ENCODE measurements around the gene PKDREJ.

PKDREJ gene

GRCh38 chr22:46233231-46233630 lies 29.9 kb downstream of the PKDREJ start:
- H3K36me3 ChIP-seq (ENCODE audit: control insufficient read depth, insufficient read depth, low read length): no peaks in the 10 kb centered on the region
- WGBS, 2 experiments (ENCODE audit: insufficient coverage in 2 of 2): 81 to 86% methylated on average over 9 of the region's 9 CpGs
- H3K4me3 ChIP-seq (ENCODE audit: extremely low read depth, insufficient read depth, low read length, poor library complexity, severe bottlenecking): no peak overlapping the region
- H3K27ac ChIP-seq (ENCODE audit: low read depth, low read length, severe bottlenecking): no peak overlapping the region
- H3K4me1 ChIP-seq (ENCODE audit: control insufficient read depth, insufficient read depth, low read length, poor library complexity, severe bottlenecking): peaks cover 5% of the 10 kb centered on the region
- H3K9me3 ChIP-seq (ENCODE audit: control insufficient read depth, low read length): no peaks in the 10 kb centered on the region

GRCh38 chr22:46230262-46230901 lies 32.8 kb downstream of the PKDREJ start:
- no peak overlapping the region for H3K4me3 ChIP-seq (ENCODE audit: extremely low read depth, insufficient read depth, low read length, poor library complexity, severe bottlenecking)
- H3K4me1 ChIP-seq (ENCODE audit: control insufficient read depth, insufficient read depth, low read length, poor library complexity, severe bottlenecking): peaks cover 5% of the 10 kb centered on the region
- no peaks in the 10 kb centered on the region for H3K36me3 ChIP-seq (ENCODE audit: control insufficient read depth, insufficient read depth, low read length)
- 88 to 95% methylated on average over 11 of the region's 13 CpGs for WGBS, 2 experiments (ENCODE audit: insufficient coverage in 2 of 2)
- H3K9me3 ChIP-seq (ENCODE audit: control insufficient read depth, low read length): no peaks in the 10 kb centered on the region
- H3K27ac ChIP-seq (ENCODE audit: low read depth, low read length, severe bottlenecking): no peak overlapping the region

GRCh38 chr22:46229701-46230100 lies 33.4 kb downstream of the PKDREJ start:
- H3K4me1 ChIP-seq (ENCODE audit: control insufficient read depth, insufficient read depth, low read length, poor library complexity, severe bottlenecking): peaks cover 5% of the 10 kb centered on the region
- WGBS, 2 experiments (ENCODE audit: insufficient coverage in 2 of 2): 98% methylated on average over 4 to 7 of the region's 8 CpGs
- H3K4me3 ChIP-seq (ENCODE audit: extremely low read depth, insufficient read depth, low read length, poor library complexity, severe bottlenecking): no peak overlapping the region
- no peaks in the 10 kb centered on the region for H3K36me3 ChIP-seq (ENCODE audit: control insufficient read depth, insufficient read depth, low read length)
- H3K27ac ChIP-seq (ENCODE audit: low read depth, low read length, severe bottlenecking): no peak overlapping the region
- H3K9me3 ChIP-seq (ENCODE audit: control insufficient read depth, low read length): no peaks in the 10 kb centered on the region

- H3K36me3 ChIP-seq (ENCODE audit: control insufficient read depth, insufficient read depth, low read length): no peaks in the 10 kb centered on the region
- 96% methylated on average over 7 of the region's 7 CpGs for WGBS, 2 experiments (ENCODE audit: insufficient coverage in 2 of 2)
Measured at GRCh38 chr22:46226577-46226976, 36.6 kb downstream of the PKDREJ start.

GRCh38 chr22:46225631-46226030 lies 37.5 kb downstream of the PKDREJ start:
- Histone ChIP-seq H3K9me3 (ENCODE audit: control insufficient read depth, low read length) (no peaks in the 10 kb centered on the region), H3K27ac (ENCODE audit: low read depth, low read length, severe bottlenecking) (no peak overlapping the region), H3K36me3 (ENCODE audit: control insufficient read depth, insufficient read depth, low read length) (peaks cover 1% of the 10 kb centered on the region), H3K4me3 (ENCODE audit: extremely low read depth, insufficient read depth, low read length, poor library complexity, severe bottlenecking) (no peak overlapping the region), H3K4me1 (ENCODE audit: control insufficient read depth, insufficient read depth, low read length, poor library complexity, severe bottlenecking) (peaks cover 5% of the 10 kb centered on the region)
- WGBS, 2 experiments (ENCODE audit: insufficient coverage in 2 of 2): 88 to 97% methylated on average over 3 to 7 of the region's 7 CpGs

More at GRCh38 chr22:46226577-46226976, 36.6 kb downstream of the PKDREJ start:
- Histone ChIP-seq H3K27ac (ENCODE audit: low read depth, low read length, severe bottlenecking) (no peak overlapping the region), H3K9me3 (ENCODE audit: control insufficient read depth, low read length) (no peaks in the 10 kb centered on the region), H3K4me3 (ENCODE audit: extremely low read depth, insufficient read depth, low read length, poor library complexity, severe bottlenecking) (no peak overlapping the region), H3K4me1 (ENCODE audit: control insufficient read depth, insufficient read depth, low read length, poor library complexity, severe bottlenecking) (peaks cover 5% of the 10 kb centered on the region)

- H3K27ac ChIP-seq (ENCODE audit: low read depth, low read length, severe bottlenecking): no peak overlapping the region
- 78 to 89% methylated on average over 6 to 9 of the region's 10 CpGs for WGBS, 2 experiments (ENCODE audit: insufficient coverage in 2 of 2)
- peaks cover 7% of the 10 kb centered on the region for H3K36me3 ChIP-seq (ENCODE audit: control insufficient read depth, insufficient read depth, low read length)
- H3K4me3 ChIP-seq (ENCODE audit: extremely low read depth, insufficient read depth, low read length, poor library complexity, severe bottlenecking): no peak overlapping the region
- peaks cover 4% of the 10 kb centered on the region for H3K4me1 ChIP-seq (ENCODE audit: control insufficient read depth, insufficient read depth, low read length, poor library complexity, severe bottlenecking)
- no peaks in the 10 kb centered on the region for H3K9me3 ChIP-seq (ENCODE audit: control insufficient read depth, low read length)
Measured at GRCh38 chr22:46224898-46225290, 38.2 kb downstream of the PKDREJ start.

GRCh38 chr22:46224044-46224897 lies 38.9 kb downstream of the PKDREJ start:
- H3K36me3 ChIP-seq (ENCODE audit: control insufficient read depth, insufficient read depth, low read length): peaks cover 12% of the 10 kb centered on the region
- 82 to 90% methylated on average over 18 to 22 of the region's 23 CpGs for WGBS, 2 experiments (ENCODE audit: insufficient coverage in 2 of 2)
- H3K27ac ChIP-seq (ENCODE audit: low read depth, low read length, severe bottlenecking): no peak overlapping the region

GRCh38 chr22:46220921-46221320 lies 42.2 kb downstream of the PKDREJ start:
- WGBS, 2 experiments (ENCODE audit: insufficient coverage in 2 of 2): 90 to 93% methylated on average over 2 to 3 of the region's 5 CpGs
- H3K36me3 ChIP-seq (ENCODE audit: control insufficient read depth, insufficient read depth, low read length): peaks cover 15% of the 10 kb centered on the region

More at GRCh38 chr22:46224044-46224897, 38.9 kb downstream of the PKDREJ start:
- no peaks in the 10 kb centered on the region for H3K9me3 ChIP-seq (ENCODE audit: control insufficient read depth, low read length)
- no peaks in the 10 kb centered on the region for H3K4me1 ChIP-seq (ENCODE audit: control insufficient read depth, insufficient read depth, low read length, poor library complexity, severe bottlenecking)
- no peak overlapping the region for H3K4me3 ChIP-seq (ENCODE audit: extremely low read depth, insufficient read depth, low read length, poor library complexity, severe bottlenecking)

GRCh38 chr22:46219636-46220035 lies 43.5 kb downstream of the PKDREJ start:
- H3K27ac ChIP-seq (ENCODE audit: low read depth, low read length, severe bottlenecking): no peak overlapping the region

More at GRCh38 chr22:46220921-46221320, 42.2 kb downstream of the PKDREJ start:
- Histone ChIP-seq H3K4me3 (ENCODE audit: extremely low read depth, insufficient read depth, low read length, poor library complexity, severe bottlenecking) (no peak overlapping the region), H3K4me1 (ENCODE audit: control insufficient read depth, insufficient read depth, low read length, poor library complexity, severe bottlenecking) (no peaks in the 10 kb centered on the region), H3K27ac (ENCODE audit: low read depth, low read length, severe bottlenecking) (no peak overlapping the region), H3K9me3 (ENCODE audit: control insufficient read depth, low read length) (no peaks in the 10 kb centered on the region)

GRCh38 chr22:46214616-46215015 lies 48.5 kb downstream of the PKDREJ start:
- no peak overlapping the region for H3K4me3 ChIP-seq (ENCODE audit: extremely low read depth, insufficient read depth, low read length, poor library complexity, severe bottlenecking)
- peaks cover 6% of the 10 kb centered on the region for H3K36me3 ChIP-seq (ENCODE audit: control insufficient read depth, insufficient read depth, low read length)
- 94 to 97% methylated on average over 11 to 28 of the region's 28 CpGs for WGBS, 2 experiments (ENCODE audit: insufficient coverage in 2 of 2)

More at GRCh38 chr22:46219636-46220035, 43.5 kb downstream of the PKDREJ start:
- peaks cover 15% of the 10 kb centered on the region for H3K36me3 ChIP-seq (ENCODE audit: control insufficient read depth, insufficient read depth, low read length)
- no peaks in the 10 kb centered on the region for H3K4me1 ChIP-seq (ENCODE audit: control insufficient read depth, insufficient read depth, low read length, poor library complexity, severe bottlenecking)
- no peaks in the 10 kb centered on the region for H3K9me3 ChIP-seq (ENCODE audit: control insufficient read depth, low read length)
- H3K4me3 ChIP-seq (ENCODE audit: extremely low read depth, insufficient read depth, low read length, poor library complexity, severe bottlenecking): no peak overlapping the region
- 88 to 94% methylated on average over 5 to 7 of the region's 10 CpGs for WGBS, 2 experiments (ENCODE audit: insufficient coverage in 2 of 2)

More at GRCh38 chr22:46214616-46215015, 48.5 kb downstream of the PKDREJ start:
- no peak overlapping the region for H3K27ac ChIP-seq (ENCODE audit: low read depth, low read length, severe bottlenecking)
- peaks cover 7% of the 10 kb centered on the region for H3K9me3 ChIP-seq (ENCODE audit: control insufficient read depth, low read length)
- no peaks in the 10 kb centered on the region for H3K4me1 ChIP-seq (ENCODE audit: control insufficient read depth, insufficient read depth, low read length, poor library complexity, severe bottlenecking)

Data from mesodermal cell (in vitro differentiated cells).